Fibroblast of lung (primary cell): ENCODE results near the gene GRM4. TPM values are rescaled to one million over a fixed set of nuclear protein-coding genes. Genes with fewer than 3 reads are reported as not detected.

Source experiments
- DNase-seq, 2 donors: peaks; one replicate each; pipeline versions ENCODE4 v3.0.0 to v3.0.0-alpha.2; 2010; ENCODE audit warnings: low read depth in 2 of 2
- H2AFZ ChIP-seq: 2 replicates; pipeline ENCODE4 v1.5.1; 2012; ENCODE audit warnings: low read length, control low read depth, inconsistent platforms
- H3K27ac ChIP-seq: 2 replicates; pipeline ENCODE4 v1.5.1; 2011; ENCODE audit warnings: low read length, control low read depth; ENCODE audit not compliant: insufficient read depth
- H3K27me3 ChIP-seq: 2 replicates; pipeline ENCODE4 v1.5.1; 2011; ENCODE audit warnings: mild to moderate bottlenecking, low read length; ENCODE audit not compliant: control insufficient read depth, insufficient read depth
- H3K36me3 ChIP-seq: 2 replicates; pipeline ENCODE4 v1.5.1; 2011; ENCODE audit warnings: low read length; ENCODE audit not compliant: control insufficient read depth, insufficient read depth
- H3K4me1 ChIP-seq: 2 replicates; pipeline ENCODE4 v1.5.1; 2011; ENCODE audit warnings: low read length; ENCODE audit not compliant: control insufficient read depth, insufficient read depth; ENCODE audit errors: extremely low read depth
- H3K4me2 ChIP-seq: 2 replicates; pipeline ENCODE4 v1.5.1; 2011; ENCODE audit warnings: low read length, control low read depth; ENCODE audit not compliant: insufficient read depth; ENCODE audit errors: extremely low read depth
- H3K4me3 ChIP-seq, 4 experiments: fragments of 200-600 bp in 1 of 4; sonication (generic) in 1 of 4; replicated peaks in 1 of 4; 2 replicates each; pipeline ENCODE4 v1.5.1; 2011 to 2016; ENCODE audit warnings: low read length in 4 of 4, low read depth in 3 of 4, mild to moderate bottlenecking in 3 of 4, control low read depth in 2 of 4, inconsistent platforms in 1 of 4, mixed read lengths in 1 of 4; ENCODE audit not compliant: insufficient read depth in 1 of 4; ENCODE audit errors: control extremely low read depth in 1 of 4
- H3K79me2 ChIP-seq: 2 replicates; pipeline ENCODE4 v1.5.1; 2012; ENCODE audit warnings: mild to moderate bottlenecking, low read length, inconsistent platforms; ENCODE audit not compliant: control insufficient read depth, insufficient read depth
- H3K9ac ChIP-seq: 2 replicates; pipeline ENCODE4 v1.5.1; 2011; ENCODE audit warnings: mild to moderate bottlenecking, low read length, control low read depth; ENCODE audit not compliant: insufficient read depth
- H3K9me3 ChIP-seq: 2 replicates; pipeline ENCODE4 v1.5.1; 2012; ENCODE audit warnings: low read depth, low read length; ENCODE audit not compliant: control insufficient read depth, insufficient read depth
- H4K20me1 ChIP-seq: 2 replicates; pipeline ENCODE4 v1.5.1; 2011; ENCODE audit warnings: low read length; ENCODE audit not compliant: control insufficient read depth, insufficient read depth; ENCODE audit errors: extremely low read depth
- CTCF ChIP-seq, 2 donors: IDR thresholded peaks in 1 of 2; conservative IDR thresholded peaks in 1 of 2; 1 replicate in 1 of 2; 2 replicates in 1 of 2; pipeline ENCODE4 v1.5.1; 2011 to 2012; ENCODE audit warnings: low read length in 2 of 2, control low read depth in 1 of 2, inconsistent platforms in 1 of 2, low read depth in 1 of 2, mild to moderate bottlenecking in 1 of 2
- EZH2 ChIP-seq: IDR thresholded peaks from 2 replicates; pipeline ENCODE4 v1.5.1; 2012; ENCODE audit warnings: low read length, control low read depth, mild to moderate bottlenecking; ENCODE audit errors: missing control alignments
- polyA plus RNA-seq, 2 donors: library from polyadenylated mRNA; depleted of rRNA in 1 of 2; stranded (reverse) in 1 of 2; unstranded in 1 of 2; fragments of >200 nt; gene quantifications; 2 replicates each; pipeline ENCODE4 v1.2.1, GENCODE V29; 2011 to 2012; ENCODE audit warnings: missing spikeins in 1 of 2
- total RNA-seq: library from RNA; depleted of rRNA; stranded (reverse); fragments of >200 nt; gene quantifications from 2 replicates; pipeline ENCODE4 v1.2.1, GENCODE V29; 2014

The GRM4 gene
- total and polyA plus RNA-seq, 2 donors (not counting 1 experiment from before 2014, with no cell fraction given) = under 0.01 TPM; not detected in 1

- Histone ChIP-seq H3K4me2 (no peak overlapping the region), H3K36me3 (no peaks in the 10 kb centered on the region), H4K20me1 (no peaks in the 10 kb centered on the region), H3K4me1 (no peaks in the 10 kb centered on the region), H3K9ac (no peak overlapping the region), H3K9me3 (no peaks in the 10 kb centered on the region), H3K79me2 (no peaks in the 10 kb centered on the region), H3K27ac (no peak overlapping the region), H3K4me3 (no peak overlapping the region), H2AFZ (no peak overlapping the region), H3K27me3 (peaks cover 2% of the 10 kb centered on the region)
- TF ChIP-seq CTCF (conservative IDR thresholded peaks at IDR 0.05 in 1 of 2, IDR thresholded peaks at IDR 0.05 in 1 of 2; ENCODE audit: low read depth in 1 of 2, low read length in 2 of 2) = no peak
- no peak for TF ChIP-seq EZH2
- DNase-seq = no peak
Measured at GRCh38 chr6:34032856-34033255, 113.0 kb downstream of the GRM4 start.

- no peak overlapping the region for H3K4me3 ChIP-seq
Measured at GRCh38 chr6:34031625-34032383, 114.1 kb downstream of the GRM4 start.

More at GRCh38 chr6:34031625-34032383, 114.1 kb downstream of the GRM4 start:
- Histone ChIP-seq H3K9me3 (no peaks in the 10 kb centered on the region), H3K4me1 (no peaks in the 10 kb centered on the region), H3K79me2 (no peaks in the 10 kb centered on the region), H3K27ac (no peak overlapping the region), H4K20me1 (no peaks in the 10 kb centered on the region), H3K36me3 (no peaks in the 10 kb centered on the region), H3K9ac (no peak overlapping the region), H3K27me3 (peaks cover under 1% of the 10 kb centered on the region), H3K4me2 (no peak overlapping the region), H2AFZ (no peak overlapping the region)
- TF ChIP-seq EZH2 (no peak), CTCF (conservative IDR thresholded peaks at IDR 0.05 in 1 of 2, IDR thresholded peaks at IDR 0.05 in 1 of 2; ENCODE audit: low read depth in 1 of 2, low read length in 2 of 2) (no peak)
- no peak for DNase-seq
